GM18519 (cell line): ENCODE results near the gene NXPH1.
A peak's percentile ranks its signal among the peaks of the same experiment; 100 is the strongest.

ENCODE experiments used
- ATAC-seq: cut with Tn5 transposase; IDR thresholded peaks from one replicate; pipeline ENCODE4 v1.9.1; 2021; ENCODE audit warnings: mild to moderate bottlenecking, moderate library complexity; ENCODE audit not compliant: unreplicated experiment, low FRiP score

NXPH1 gene

DNA sequence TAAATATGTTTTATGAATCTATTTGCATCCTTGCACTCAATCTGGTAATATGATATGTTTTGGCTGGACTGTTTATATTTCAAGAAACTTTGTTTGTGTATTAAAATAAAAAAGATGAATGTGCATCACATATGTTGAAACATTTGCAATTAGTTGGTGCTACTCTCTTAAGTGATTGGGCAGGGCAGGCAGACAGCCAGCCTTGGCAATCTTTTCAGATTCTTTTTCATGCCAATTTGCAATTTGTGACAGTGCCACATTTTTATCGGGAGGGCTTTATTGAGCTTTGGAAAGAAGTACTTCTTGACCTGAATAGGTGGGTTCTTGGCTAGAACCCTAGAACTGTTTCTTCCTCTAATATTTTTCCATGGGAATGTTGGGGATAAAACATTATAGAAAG lies 152.2 kb downstream of the NXPH1 start:
- ATAC-seq, result no peak

DNA sequence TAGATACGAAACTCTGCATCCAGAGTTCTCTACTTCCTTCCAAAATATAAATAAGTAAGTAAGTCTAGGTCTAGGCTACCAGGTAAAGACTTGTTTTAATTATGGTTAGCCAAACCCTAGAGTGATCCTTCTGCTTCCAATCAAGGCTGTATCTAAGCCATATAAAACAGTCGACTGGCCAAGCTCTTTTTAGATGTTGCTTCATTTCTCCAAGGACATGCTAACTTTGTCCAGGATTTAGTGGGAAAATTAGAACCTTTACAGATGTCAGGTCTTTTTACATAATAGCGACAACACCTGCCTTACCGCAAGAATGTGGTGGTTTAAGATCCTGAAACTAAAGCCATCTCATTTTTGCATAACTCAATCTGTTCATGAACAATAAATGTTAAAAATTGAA lies 156.8 kb downstream of the NXPH1 start:
- ATAC-seq, result no peak

DNA sequence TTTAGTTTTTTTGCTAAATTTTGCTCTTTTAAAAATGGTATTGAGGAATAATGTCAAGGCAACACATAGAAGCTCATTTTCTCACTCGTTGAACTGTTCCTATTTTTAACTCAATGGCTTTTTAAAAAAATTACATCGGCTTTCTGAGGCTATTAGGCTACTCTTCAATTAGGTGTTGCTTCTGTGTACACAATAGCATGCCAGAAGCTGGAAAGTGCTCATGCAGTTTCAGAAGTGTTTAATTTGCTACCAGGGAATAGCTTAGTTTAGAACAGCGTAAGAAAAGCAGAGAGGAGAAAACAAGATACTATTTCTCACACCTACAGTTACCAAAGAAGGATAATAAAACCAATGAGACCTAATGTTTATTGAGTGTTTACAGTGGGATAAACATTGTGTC lies 157.4 kb downstream of the NXPH1 start:
- no peak for ATAC-seq

DNA sequence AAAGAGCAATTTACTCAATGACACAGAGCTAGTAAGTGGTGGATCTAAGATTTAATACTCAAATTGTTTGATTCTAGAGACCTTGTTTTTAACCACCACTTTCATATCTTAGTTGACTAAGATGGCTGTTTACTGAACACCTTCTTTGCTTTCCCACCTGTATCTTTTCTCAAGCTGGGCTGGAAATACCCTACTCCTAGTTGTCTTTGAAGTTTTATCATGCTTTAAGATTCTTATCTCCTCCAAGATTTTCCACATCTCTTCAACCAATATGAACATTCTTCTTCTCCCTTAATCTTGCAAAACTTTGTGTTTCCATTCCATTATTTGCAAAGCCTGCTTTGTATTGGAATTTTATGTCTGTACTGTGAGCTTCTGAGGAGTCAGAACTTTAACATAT lies 157.9 kb downstream of the NXPH1 start:
- no peak for ATAC-seq

DNA sequence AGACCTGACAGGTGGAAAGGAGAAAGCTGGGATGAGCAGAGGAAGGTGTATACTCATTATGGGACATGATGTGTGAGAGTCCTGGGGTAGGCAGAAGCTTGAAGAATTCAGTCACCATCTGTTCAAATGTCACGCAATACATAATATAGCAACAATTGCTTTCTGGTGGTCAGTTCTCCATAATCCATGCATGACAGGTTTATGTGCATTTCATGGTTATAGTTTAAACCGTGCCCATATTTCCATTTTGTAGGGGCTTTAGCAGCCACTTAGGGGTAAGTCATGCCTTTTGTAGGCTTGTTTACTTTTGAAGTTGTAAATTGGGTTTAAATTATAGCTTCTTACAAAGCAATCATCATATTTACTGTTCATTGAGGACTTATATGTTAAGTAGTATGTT lies 158.8 kb downstream of the NXPH1 start:
- no peak for ATAC-seq

DNA sequence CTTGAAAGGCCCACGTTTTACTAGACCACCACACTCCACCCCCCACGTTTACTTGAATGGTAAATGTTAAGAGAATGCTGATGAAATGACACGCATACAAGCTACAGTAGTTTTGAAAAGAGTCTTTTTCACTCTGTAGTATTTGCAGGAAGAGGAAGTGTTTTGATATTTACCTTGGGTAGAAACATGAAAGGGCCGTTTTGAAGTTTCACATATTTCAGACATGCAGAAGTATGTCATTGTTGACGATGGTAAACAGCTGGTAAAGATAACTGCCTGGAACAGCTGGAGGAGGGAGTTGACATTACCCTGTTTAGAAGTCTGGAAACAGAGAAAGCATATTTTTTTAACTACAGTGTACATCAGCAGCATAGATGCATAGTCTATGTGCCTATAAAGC lies 160.7 kb downstream of the NXPH1 start:
- no peak for ATAC-seq

DNA sequence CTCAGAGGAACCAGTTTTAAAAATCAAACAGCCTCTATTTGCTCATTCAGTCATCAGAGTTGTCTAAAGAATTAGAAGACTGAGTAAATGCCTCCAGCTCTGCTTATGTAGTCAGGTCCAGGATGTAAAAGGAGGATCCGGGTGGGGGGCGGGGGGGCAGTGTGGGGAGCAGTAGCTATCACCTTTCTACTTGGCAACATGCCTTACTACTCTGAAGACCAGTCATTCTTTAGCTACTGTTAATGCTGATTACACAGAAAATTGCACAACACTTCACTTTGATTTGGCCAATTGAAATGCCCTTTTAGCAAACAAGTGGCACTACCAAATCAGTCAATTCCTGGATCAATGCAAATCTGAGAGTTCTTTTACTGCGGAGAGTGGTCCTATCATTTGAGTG lies 164.2 kb downstream of the NXPH1 start:
- ATAC-seq, result no peak

DNA sequence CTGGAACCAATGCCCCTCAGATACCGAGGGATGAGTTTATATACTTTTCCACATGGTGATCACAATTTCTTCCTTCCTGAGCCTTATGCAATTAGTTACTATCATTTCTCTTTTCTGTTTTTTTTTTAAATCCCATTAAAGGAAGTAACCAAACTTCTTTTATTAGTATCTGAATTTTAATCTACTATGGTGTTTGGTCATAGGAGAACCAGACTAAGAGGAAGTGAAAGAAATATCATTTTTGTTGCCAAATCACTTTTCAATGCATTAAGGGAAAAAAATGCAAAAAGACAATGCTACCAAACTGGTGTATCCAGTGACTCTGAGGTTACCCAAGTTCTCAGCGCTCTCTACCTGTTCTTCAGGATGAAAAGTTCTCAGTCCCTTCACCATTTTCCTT lies 167.7 kb downstream of the NXPH1 start:
- ATAC-seq, result no peak

DNA sequence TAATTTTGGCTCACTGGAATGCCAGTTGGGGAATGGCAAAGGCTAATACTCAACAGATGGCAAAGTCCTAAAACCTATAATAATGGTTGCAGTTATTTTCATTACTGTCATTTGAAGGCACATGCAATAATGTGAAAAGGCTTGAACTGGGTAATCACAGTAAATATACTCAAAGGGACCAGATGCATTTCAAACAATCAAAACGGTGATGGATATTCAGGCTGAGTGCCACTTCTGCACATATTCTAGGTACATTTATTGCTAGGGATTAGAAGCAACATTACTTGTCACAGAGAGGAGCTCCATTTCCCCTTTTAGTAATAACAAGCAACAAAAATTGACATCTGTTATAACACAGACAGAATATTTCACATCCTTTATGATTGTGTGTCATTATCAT lies 171.8 kb downstream of the NXPH1 start:
- no peak for ATAC-seq

DNA sequence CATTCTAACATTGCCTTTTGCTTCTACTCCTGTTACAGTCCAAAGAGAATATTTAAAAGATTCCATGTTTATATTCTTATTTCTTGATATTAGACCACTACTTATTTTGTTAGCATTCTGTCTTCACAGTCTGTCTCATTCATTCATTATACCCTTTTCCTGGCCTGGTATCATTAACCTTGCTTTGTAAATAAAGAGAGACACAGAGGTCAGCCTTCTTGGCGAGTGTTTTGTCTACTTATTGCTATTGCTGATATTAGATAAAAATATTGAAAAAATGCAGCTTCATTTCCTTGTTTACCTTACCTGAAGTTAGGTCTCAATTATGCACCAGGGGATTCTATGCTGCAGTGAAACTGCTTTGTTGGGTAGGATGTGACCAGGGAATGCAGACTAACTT lies 179.2 kb downstream of the NXPH1 start:
- ATAC-seq, result no peak

DNA sequence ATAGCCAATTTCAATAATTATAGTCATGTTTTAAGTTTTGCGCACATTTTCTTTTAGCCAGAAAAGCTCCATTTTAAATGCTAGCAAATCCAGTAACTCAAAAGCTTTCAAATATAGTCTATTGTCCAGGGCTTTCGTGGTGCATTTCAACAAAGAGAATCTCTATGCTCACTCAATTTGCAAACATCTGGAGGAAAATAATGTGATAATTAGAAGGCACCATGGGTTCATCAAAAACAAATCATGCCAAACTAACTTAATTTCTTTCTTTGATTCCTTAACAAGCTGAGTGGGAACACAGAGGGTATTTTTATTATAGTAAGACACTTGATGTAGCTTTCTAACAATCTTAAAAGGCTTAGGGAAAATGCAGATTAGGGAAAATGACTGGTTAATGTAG lies 179.8 kb downstream of the NXPH1 start:
- ATAC-seq, result no peak

DNA sequence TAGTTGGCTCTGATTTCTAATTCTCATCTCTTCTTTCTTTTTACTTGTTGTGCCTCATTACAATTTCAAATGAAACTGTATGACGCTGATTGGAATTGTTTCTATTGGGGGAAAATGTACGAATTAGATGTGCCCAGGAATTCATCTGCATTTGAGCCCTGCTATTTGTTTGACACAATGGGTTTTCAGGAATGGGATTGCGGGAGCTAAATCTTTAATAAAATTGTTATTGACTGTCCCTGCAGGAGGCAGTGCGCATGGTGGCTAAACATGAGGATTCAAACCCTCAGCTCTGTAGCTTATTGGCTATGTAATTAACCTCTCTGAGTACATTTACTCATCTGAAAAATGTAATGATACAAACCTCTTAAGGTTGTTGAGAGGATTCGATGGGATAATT lies 181.6 kb downstream of the NXPH1 start:
- no peak for ATAC-seq

DNA sequence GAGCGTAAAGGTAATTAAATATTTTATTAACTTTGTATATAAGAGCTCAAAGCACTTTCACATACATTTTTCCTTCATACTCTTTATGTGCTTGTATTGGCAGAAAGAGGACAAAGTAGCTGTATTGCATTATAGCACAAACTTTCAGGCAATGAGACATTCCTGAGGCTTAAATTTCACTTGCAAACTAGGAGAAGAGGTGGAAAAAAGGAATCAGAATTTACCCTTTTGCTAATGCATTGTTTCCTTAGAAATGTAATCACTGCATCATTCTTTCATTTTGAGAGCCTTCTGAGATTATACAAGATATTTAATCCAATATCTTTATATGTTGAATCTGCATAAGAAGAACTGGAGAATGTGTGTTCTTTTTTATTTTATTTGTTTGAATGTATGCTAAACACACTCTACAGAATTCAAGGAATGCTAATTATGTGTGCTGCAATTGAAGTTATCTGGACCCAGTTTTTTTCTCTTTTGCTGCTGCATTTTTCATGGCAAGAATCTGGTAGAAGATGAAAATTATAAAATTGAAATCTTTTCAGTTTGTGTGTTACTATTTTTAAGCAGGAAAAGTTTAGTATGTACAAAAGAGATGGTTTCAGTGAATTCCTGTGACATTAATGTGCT lies 185.1 kb downstream of the NXPH1 start:
- ATAC-seq, result no peak

DNA sequence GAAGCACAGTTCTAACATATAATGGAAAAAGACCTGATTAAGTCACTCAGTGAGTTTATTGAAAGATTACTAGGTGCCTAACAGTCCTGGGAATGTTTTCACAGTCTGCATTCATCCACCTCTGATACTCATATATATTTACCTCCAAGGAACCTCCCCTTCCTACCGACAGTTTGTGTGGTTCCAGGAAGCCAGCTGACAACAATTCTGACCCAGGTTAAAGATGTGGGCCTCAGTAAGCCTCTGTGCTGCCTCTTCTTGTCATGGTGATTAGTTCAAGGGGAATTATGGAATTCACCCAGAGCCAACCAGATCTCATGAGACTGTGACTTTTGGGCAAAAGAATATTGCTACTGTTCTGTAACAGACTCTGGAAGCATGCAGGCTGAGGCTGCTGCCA lies 186.8 kb downstream of the NXPH1 start:
- ATAC-seq, result no peak

DNA sequence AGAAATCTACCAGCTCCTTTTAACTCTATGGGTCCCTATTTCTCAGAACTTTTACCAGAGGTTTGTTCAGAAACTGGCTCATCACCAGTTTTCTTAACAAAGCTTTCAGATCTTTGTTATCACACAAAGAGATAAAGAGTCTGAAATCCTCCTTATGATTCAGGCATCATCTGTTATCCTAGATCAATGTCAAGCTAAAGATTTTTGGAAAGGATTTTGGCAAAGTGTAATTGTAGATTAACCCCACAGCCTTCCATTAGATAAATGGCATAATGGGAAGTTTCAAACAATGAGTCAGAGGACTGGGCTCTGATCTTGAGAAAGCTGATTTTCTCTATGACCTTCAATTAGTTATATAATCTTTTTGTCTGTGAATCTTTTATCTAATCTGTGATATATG lies 192.2 kb downstream of the NXPH1 start:
- no peak for ATAC-seq

DNA sequence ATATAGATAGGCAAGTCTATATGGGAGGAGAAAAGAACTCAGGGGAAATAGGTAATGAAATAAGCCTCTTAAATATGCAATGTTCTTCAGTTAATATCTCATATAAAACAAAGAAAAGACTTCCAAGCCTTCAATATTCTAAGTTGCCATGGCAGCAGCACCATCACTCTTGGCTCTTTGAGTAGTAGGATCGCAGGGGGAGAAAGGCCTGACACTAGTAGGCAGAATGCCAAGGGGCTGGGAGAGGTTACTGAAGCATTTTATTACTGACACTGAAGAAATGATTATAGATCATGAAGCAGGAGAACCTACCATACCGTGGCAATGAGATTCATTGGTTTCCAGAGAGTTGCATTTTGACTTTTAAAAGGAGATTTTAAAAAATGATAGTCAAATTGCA lies 193.9 kb downstream of the NXPH1 start:
- no peak for ATAC-seq

DNA sequence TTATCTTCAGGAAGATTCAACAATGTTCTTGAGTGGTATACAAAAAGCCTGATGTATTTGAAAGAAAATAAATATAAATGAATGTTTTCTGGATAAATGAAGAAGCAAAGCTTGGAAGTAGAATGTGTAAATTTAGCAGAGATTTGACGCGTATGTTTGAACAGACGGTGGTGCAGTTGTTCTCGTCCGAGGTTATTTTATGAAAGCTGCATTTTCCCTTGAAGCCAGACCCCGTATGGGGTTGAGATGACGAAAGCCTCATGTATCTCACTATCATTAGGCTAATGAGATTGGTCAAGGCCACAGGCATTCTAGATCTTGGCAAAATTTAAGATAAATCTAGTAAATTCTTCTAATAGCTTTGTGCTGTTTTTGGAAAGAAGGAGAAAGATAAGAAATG lies 195.2 kb downstream of the NXPH1 start:
- no peak for ATAC-seq

DNA sequence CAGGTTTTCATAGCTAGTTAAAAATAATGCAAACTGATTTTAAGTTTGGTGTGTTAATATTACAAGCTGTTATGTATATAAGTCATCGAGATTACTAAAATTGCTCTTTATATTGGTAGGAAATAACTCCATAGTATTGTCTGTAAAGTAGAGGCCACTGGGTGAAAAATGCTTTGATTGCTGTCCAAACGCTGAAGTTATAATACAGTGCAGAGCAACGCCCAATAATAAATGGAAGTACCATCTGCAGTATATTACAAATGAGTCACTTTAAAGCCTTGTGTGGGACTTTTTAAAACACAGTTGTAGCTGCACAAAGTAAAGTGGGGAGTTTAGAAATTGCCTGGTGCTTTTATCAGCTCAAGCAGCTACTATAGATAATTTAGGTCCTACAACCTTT lies 196.1 kb downstream of the NXPH1 start:
- no peak for ATAC-seq

DNA sequence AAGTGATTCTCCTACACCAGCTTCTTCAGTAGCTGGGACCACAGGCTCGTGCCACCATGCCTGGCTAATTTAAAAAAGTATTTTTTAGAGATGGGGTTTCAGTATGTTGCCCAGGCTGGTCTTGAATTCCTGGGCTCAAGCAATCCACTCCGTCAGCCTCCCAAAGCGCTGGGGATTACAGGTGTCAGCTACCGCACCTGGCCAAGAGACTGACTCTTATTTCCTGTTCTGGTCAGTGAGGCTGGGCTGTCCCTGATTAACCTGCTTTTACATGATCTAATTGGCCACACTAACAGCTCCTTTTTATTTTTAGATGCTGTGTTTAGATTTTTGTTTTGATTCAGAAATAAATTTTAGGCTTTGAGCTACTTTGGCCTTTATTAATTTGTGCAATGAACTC lies 203.9 kb downstream of the NXPH1 start:
- ATAC-seq, result no peak

DNA sequence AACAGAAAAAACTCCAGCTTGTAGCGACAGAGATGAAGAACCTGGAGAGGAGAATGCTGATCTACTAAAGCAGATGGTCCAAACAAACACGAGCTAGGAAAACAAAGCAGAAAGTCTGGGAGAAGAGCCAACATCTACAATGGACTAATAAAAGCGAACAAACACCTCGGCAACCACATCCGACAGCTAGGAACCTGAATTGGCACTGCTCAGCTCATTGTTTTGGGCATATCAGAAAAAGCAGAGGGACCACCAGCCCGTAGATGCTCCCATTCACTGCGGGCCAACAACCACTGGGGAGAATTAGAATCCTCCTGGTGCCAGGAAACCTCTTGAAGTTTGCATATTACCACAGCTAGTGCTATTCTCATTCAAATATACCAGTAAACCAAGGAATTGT lies 204.7 kb downstream of the NXPH1 start:
- no peak for ATAC-seq

DNA sequence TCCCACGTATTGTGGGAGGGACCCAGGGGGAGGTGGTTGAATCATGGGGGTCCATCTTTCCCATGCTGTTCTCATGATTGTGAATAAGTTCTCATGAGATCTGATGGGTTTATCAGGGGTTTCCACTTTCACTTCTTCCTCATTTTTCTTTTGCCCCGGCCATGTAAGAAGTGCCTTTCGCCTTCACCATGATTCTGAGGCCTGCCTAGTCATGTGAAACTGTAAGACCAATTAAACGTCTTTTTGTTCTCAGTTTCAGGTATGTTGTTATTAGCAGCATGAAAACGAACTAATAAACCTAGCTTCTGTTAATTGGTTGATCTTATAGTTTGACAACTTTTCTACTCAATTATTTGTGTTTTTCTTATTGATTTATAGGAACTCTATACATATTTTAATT lies 206.3 kb downstream of the NXPH1 start:
- ATAC-seq, result peak; percentile 59

DNA sequence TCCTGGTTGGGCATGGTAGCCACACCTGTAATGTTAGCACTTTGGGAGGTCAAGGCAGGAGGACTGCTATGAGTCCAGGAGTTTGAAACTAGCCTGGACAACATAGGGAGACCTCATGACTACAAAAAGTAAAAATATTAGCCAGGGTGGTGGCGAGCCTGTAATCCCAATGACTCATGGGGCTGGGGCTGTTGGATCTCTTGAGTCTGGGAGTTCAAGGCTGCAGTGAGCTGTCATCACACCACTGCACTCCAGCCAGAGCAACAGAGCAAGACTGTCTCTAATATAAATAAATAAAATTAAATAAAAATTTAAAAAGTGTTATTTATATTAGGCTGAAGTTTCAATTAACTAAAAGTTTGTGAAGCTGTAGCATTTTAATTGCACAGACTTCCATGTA lies 207.3 kb downstream of the NXPH1 start:
- no peak for ATAC-seq
